Ovary (tissue), 9 donors: Measurements from ENCODE around the gene TESMIN. TPM values are rescaled to one million over a fixed set of nuclear protein-coding genes. Genes with fewer than 3 reads are reported as not detected.

Experiments
- DNase-seq, 5 donors: peaks; one replicate each; pipeline ENCODE4 v3.0.0-alpha.2; 2019 to 2020
- H3K27ac ChIP-seq, 2 donors: fragments of 200-600 bp; one replicate each; pipeline versions ENCODE4 v1.5.1 to v1.8.0; 2019 to 2022
- H3K27me3 ChIP-seq: fragments of 200-600 bp; one replicate; pipeline ENCODE4 v1.8.0; 2022
- H3K36me3 ChIP-seq: fragments of 200-600 bp; sonication (generic); one replicate; pipeline ENCODE4 v1.5.1; 2019
- H3K4me1 ChIP-seq: one replicate; pipeline ENCODE4 v1.8.1; 2013; ENCODE audit warnings: mild to moderate bottlenecking, moderate library complexity; ENCODE audit not compliant: insufficient read depth
- H3K4me3 ChIP-seq: fragments of 200-600 bp; sonication (generic); one replicate; pipeline ENCODE4 v1.5.1; 2017
- H3K9me3 ChIP-seq, 2 donors: fragments of 200-600 bp in 1 of 2; sonication (generic) in 1 of 2; one replicate each; pipeline versions ENCODE4 v1.5.1 to v1.8.1; 2013 to 2019; ENCODE audit warnings: mild to moderate bottlenecking in 1 of 2, moderate library complexity in 1 of 2
- EP300 ChIP-seq: sonication (generic); formaldehyde crosslinking; IDR thresholded peaks from one replicate; pipeline ENCODE4 v1.6.1; 2017; ENCODE audit warnings: antibody characterized with exemption
- POLR2A ChIP-seq: fragments of 450-650 bp; IDR thresholded peaks from one replicate; pipeline ENCODE4 v1.6.1; 2017; ENCODE audit warnings: antibody characterized with exemption, mild to moderate bottlenecking, moderate library complexity
- WGBS, 3 donors: extraction: QIAGEN DNeasy Blood & Tissue Kit in 1 of 3; methylation state at CpG; one replicate each; pipeline versions ENCODE4 v1.1.5 to v1.1.7; 2013 to 2017; 5-methylcytosine and 5-hydroxymethylcytosine counted together
- intact Hi-C, 4 donors: fragments of 100-400 bp; cut with DNase I; formaldehyde crosslinking; loops; one replicate each; pipeline versions ENCODE4 v1.11.0 to v1.15.1; 2022 to 2023
- polyA plus RNA-seq, 2 donors: library from polyadenylated mRNA; stranded (reverse); fragments of 200-250 nt in 1 of 2; fragments of 350-450 nt in 1 of 2; fragmentation: Illumina TruSeq in 1 of 2; extraction: RNeasy Lipid Tissue Mini Kit (QIAGEN cat#74804) in 1 of 2; gene quantifications; one replicate each; pipeline ENCODE4 v1.2.3, GENCODE V29; 2013 to 2014
- total RNA-seq, 7 donors: library from RNA; depleted of rRNA in 2 of 7; stranded (reverse); fragments of >200 nt in 2 of 7; fragmentation: NEBNext Ultra II Directional in 3 of 7; extraction: Animal tissue kit (Norgen Biotek cat#: 25700) in 3 of 7; gene quantifications; one replicate each; pipeline versions ENCODE4 v1.1.0 to v1.2.4, GENCODE V29; 2016 to 2023
- TF ChIP-seq, protein P1 (sequence below), 3 donors: fragments of 450-650 bp in 2 of 3; fragments of 200-600 bp in 1 of 3; IDR thresholded peaks; one replicate each; pipeline versions ENCODE4 v1.5.1 to v1.8.0; 2016 to 2022; ENCODE audit warnings: antibody characterized with exemption in 3 of 3, mild to moderate bottlenecking in 1 of 3
- donor health status: DM: no; HTN: no; CAD: no; lungs with moderate emphysema.
- donor health status: DM: no; HTN: no; CAD: no.
- donor health status: Bipolar disorder and iron deficiency.
- donor health status: DM: yes; HTN: yes; CAD: no.
- donor health status: DM: no; HTN: no; CAD: no.
- donor health status: DM: yes; HTN: yes; CAD: no.

The TESMIN gene
- total and polyA plus RNA-seq, 9 donors, result 1.1 to 4.1 (median 1.7) TPM

DNA sequence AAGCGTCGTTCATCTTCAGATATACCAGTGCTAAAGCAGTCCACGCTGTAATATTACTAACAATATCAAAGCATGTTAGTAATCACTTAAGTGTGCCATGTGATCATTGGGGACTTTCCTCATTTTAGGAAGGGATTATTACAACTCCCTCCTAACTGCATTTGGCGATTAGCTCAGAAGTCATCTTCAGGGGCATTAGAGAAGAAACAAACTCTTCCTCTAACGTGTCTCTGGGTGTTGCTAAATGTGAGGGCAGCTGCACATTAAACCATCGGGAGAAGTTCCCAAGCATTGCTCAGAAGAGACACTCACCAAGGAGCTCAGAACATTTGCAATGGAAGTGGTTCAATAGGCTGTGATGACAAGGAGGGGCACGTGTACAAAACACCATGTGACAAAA lies 17.2 kb downstream of the TESMIN start:
- no peaks in the 10 kb centered on the region for H3K27me3 ChIP-seq
- H3K36me3 ChIP-seq, result no peaks in the 10 kb centered on the region
- no peak overlapping the region for H3K4me3 ChIP-seq
- TF ChIP-seq POLR2A, result no peak
- TF ChIP-seq, protein P1, sequence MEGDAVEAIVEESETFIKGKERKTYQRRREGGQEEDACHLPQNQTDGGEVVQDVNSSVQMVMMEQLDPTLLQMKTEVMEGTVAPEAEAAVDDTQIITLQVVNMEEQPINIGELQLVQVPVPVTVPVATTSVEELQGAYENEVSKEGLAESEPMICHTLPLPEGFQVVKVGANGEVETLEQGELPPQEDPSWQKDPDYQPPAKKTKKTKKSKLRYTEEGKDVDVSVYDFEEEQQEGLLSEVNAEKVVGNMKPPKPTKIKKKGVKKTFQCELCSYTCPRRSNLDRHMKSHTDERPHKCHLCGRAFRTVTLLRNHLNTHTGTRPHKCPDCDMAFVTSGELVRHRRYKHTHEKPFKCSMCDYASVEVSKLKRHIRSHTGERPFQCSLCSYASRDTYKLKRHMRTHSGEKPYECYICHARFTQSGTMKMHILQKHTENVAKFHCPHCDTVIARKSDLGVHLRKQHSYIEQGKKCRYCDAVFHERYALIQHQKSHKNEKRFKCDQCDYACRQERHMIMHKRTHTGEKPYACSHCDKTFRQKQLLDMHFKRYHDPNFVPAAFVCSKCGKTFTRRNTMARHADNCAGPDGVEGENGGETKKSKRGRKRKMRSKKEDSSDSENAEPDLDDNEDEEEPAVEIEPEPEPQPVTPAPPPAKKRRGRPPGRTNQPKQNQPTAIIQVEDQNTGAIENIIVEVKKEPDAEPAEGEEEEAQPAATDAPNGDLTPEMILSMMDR (IDR thresholded peaks at IDR 0.05), result no peak
- no peak for TF ChIP-seq EP300
- no peak for DNase-seq
- intact Hi-C loops, result no loop called here
- H3K9me3 ChIP-seq, result no peaks in the 10 kb centered on the region
- no peaks in the 10 kb centered on the region for H3K4me1 ChIP-seq
- 80 to 86% (median 85%) methylated on average over 7 of the region's 7 CpGs for WGBS, 3 donors
- no peak overlapping the region for H3K27ac ChIP-seq

DNA sequence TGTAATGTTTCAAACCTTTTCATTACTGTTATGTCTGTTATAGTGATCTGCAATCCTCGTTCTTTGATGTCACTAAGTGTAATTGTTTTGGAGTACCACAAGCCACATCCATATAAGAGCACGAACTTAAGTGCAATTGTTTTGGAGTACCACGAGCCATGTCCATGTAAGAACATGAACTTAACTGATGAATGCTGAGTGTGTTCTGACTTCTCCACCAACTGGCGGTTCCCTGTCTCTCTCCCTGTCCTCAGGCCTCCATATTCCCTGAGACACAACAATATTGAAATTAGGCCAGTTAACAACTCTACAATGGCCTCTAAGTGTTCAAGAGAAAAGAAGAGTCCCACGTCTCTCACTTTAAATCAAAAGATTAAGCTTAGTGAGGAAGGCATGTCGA lies 23.5 kb downstream of the TESMIN start:
- intact Hi-C loops, result no loop called here
- H3K36me3 ChIP-seq, result no peaks in the 10 kb centered on the region
- no peak overlapping the region for H3K4me3 ChIP-seq
- 53 to 60% (median 56%) methylated on average over 6 of the region's 6 CpGs for WGBS, 3 donors
- no peaks in the 10 kb centered on the region for H3K4me1 ChIP-seq
- H3K9me3 ChIP-seq, result no peaks in the 10 kb centered on the region
- H3K27me3 ChIP-seq, result no peaks in the 10 kb centered on the region
- TF ChIP-seq, protein P1 (IDR thresholded peaks at IDR 0.05), result no peak
- TF ChIP-seq EP300 (no peak), POLR2A (no peak)
- H3K27ac ChIP-seq, result no peak overlapping the region
- no peak for DNase-seq

DNA sequence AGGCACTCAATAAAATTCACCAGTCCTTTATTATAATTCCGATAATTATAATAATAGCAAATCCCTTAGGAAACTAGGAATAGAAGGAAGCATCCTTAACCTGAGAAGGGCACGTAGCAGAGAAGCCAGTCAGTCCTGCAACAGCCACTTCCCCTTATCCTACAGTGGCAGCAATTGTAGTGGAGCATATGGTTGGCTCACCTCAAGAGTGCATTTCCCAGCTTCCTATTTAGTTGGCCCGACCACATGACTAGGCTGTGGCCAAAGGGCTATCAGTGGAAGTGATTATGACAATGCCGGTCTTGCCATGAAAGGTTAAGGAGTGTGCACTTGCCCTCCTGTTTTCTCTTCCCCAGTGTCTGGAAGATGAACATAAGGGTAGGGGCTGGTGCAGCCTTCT lies 27.0 kb downstream of the TESMIN start:
- 83 to 86% (median 85%) methylated on average over 4 of the region's 4 CpGs for WGBS, 3 donors
- DNase-seq, result no peak
- TF ChIP-seq EP300, result no peak
- TF ChIP-seq, protein P1 (IDR thresholded peaks at IDR 0.05), result no peak
- no peak for TF ChIP-seq POLR2A
- H3K36me3 ChIP-seq, result no peaks in the 10 kb centered on the region
- H3K4me1 ChIP-seq, result no peaks in the 10 kb centered on the region
- H3K4me3 ChIP-seq, result no peak overlapping the region
- no peaks in the 10 kb centered on the region for H3K27me3 ChIP-seq
- intact Hi-C loops, result no loop called here
- H3K9me3 ChIP-seq, result no peaks in the 10 kb centered on the region
- H3K27ac ChIP-seq, result no peak overlapping the region

DNA sequence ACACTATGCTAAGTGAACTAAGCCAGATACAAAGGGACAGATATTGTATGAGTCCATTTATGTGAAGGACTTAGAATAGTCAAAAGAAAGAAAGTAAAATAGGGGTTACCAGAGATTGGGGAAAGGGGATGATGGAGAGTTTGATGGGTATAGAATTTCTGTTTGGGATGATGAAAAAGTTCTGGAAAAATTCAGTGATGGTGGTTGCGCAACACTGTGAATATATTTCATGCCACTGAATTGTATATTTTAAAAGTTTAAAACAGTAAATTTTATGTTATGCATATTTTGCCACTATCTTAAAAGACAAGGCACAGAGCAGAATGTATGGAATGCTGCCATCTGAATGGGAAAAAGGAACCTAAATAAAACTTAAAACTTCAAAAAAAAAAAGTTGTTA lies 29.2 kb downstream of the TESMIN start:
- Histone ChIP-seq H3K27ac (no peak overlapping the region), H3K4me1 (no peaks in the 10 kb centered on the region), H3K36me3 (no peaks in the 10 kb centered on the region), H3K4me3 (no peak overlapping the region), H3K27me3 (no peaks in the 10 kb centered on the region), H3K9me3 (no peaks in the 10 kb centered on the region)
- intact Hi-C loops, result no loop called here
- TF ChIP-seq POLR2A, result no peak
- TF ChIP-seq EP300, result no peak
- TF ChIP-seq, protein P1 (IDR thresholded peaks at IDR 0.05), result no peak
- no peak for DNase-seq
- WGBS, 3 donors, result 94 to 98% (median 95%) methylated on average over 1 of the region's 1 CpG

DNA sequence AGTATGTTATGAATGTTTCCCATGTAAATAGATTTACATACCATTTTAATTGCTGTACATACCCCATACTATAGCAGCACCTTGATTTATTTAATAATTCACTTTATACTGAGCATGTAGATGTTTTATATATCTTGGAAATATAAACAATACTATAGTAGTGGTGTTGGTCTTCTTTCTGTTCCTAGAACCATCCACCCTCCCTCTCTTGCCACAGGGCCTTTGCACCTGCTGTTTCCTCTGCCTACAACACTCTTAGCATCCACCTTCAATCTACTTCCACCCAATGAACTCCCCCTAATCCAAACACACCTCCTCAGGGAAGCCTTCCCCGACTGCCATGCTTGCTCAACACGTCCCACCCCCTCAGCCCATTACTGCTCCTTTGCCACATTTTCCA lies 30.2 kb downstream of the TESMIN start:
- H3K4me3 ChIP-seq, result no peak overlapping the region
- intact Hi-C loops, result no loop called here
- 87 to 94% (median 91%) methylated on average over 2 of the region's 2 CpGs for WGBS, 3 donors
- no peak for DNase-seq
- no peaks in the 10 kb centered on the region for H3K9me3 ChIP-seq
- H3K4me1 ChIP-seq, result no peaks in the 10 kb centered on the region
- H3K36me3 ChIP-seq, result no peaks in the 10 kb centered on the region
- no peak for TF ChIP-seq POLR2A
- TF ChIP-seq EP300, result no peak
- TF ChIP-seq, protein P1 (IDR thresholded peaks at IDR 0.05), result no peak
- H3K27ac ChIP-seq, result no peak overlapping the region
- no peaks in the 10 kb centered on the region for H3K27me3 ChIP-seq
